Lower leg skin (tissue), 4 donors: ENCODE data around the gene AUTS2. TPM values are rescaled to one million over a fixed set of nuclear protein-coding genes. Genes with fewer than 3 reads are reported as not detected.

ENCODE experiments used
- DNase-seq, 2 donors: peaks; one replicate each; pipeline ENCODE4 v3.0.0-alpha.2; 2019; ENCODE audit warnings: low spot score in 2 of 2
- H3K4me3 ChIP-seq: fragments of 200-600 bp; sonication (generic); 2 replicates; pipeline ENCODE4 v1.5.1; 2017; ENCODE audit warnings: mild to moderate bottlenecking, low read depth; ENCODE audit not compliant: poor library complexity, severe bottlenecking
- POLR2A ChIP-seq, 2 donors: fragments of 450-650 bp; IDR thresholded peaks; one replicate each; pipeline ENCODE4 v1.6.1; 2016 to 2017; ENCODE audit warnings: antibody characterized with exemption in 2 of 2, mild to moderate bottlenecking in 1 of 2, moderate library complexity in 1 of 2
- WGBS, 2 donors: methylation state at CpG; one replicate each; pipeline ENCODE4 v1.1.5; 2018; 5-methylcytosine and 5-hydroxymethylcytosine counted together
- intact Hi-C: fragments of 100-400 bp; cut with DNase I; formaldehyde crosslinking; loops from one replicate; pipeline ENCODE4 v1.15.0; 2023; ENCODE audit warnings: low total_unique reads
- total RNA-seq, 4 donors: library from RNA; depleted of rRNA; stranded (reverse); fragments of >200 nt; gene quantifications; one replicate each; pipeline ENCODE4 v1.1.0, GENCODE V29; 2016
- TF ChIP-seq, protein P1 (sequence below), 3 donors: fragments of 450-650 bp; IDR thresholded peaks; one replicate each; pipeline ENCODE4 v1.5.1; 2016; ENCODE audit warnings: antibody characterized with exemption in 3 of 3, mild to moderate bottlenecking in 3 of 3, moderate library complexity in 2 of 3

AUTS2 gene
- total RNA-seq, 4 donors from 2014 or later: 30.8 to 41.9 (median 40.5) TPM

DNA sequence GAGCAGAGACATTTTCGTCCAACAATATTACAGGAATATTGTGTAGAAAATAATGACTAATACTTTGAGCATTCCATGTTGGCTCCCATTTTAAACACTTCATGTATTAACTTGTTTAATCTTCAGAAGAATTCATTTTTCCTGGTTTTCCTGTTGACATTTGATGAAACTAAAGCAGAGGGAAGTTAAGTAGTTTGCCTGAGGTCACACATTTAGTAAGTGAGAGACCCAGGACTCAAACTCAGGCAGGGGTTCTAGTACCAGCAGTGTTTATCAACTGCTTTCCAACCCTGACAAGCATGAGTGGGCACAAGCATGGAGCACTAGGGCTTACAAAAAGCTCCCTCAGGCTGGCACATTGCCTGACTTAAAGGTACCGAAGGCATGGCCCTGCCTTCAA lies 719.1 kb downstream of the AUTS2 start:
- H3K4me3 ChIP-seq: no peak overlapping the region
- no peak for DNase-seq
- TF ChIP-seq POLR2A (IDR thresholded peaks at IDR 0.05): no peak
- TF ChIP-seq, protein P1, sequence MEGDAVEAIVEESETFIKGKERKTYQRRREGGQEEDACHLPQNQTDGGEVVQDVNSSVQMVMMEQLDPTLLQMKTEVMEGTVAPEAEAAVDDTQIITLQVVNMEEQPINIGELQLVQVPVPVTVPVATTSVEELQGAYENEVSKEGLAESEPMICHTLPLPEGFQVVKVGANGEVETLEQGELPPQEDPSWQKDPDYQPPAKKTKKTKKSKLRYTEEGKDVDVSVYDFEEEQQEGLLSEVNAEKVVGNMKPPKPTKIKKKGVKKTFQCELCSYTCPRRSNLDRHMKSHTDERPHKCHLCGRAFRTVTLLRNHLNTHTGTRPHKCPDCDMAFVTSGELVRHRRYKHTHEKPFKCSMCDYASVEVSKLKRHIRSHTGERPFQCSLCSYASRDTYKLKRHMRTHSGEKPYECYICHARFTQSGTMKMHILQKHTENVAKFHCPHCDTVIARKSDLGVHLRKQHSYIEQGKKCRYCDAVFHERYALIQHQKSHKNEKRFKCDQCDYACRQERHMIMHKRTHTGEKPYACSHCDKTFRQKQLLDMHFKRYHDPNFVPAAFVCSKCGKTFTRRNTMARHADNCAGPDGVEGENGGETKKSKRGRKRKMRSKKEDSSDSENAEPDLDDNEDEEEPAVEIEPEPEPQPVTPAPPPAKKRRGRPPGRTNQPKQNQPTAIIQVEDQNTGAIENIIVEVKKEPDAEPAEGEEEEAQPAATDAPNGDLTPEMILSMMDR (IDR thresholded peaks at IDR 0.05): no peak
- intact Hi-C loops: no loop called here
- 38 to 57% methylated on average over 2 of the region's 2 CpGs for WGBS, 2 donors

DNA sequence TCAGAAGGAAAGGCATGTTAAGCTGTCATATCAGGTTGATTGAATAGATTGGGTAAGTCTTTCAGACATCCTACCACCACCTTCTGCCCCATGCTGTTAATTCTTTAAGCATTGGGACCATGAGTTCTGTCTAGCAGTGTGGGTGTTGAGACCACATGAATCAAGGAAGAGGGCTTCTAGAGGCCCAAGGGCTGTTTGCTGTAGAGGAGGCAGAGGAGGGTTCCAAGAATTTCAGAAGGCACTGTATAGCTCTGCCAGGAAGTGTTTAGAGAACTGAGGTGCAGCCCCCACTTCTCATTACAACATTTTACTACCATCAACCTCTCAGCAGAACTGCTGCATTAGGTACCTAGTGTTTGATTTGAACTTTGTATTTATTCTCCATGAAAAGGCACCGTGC lies 720.2 kb downstream of the AUTS2 start:
- H3K4me3 ChIP-seq: no peak overlapping the region
- no peak for TF ChIP-seq POLR2A (IDR thresholded peaks at IDR 0.05)
- TF ChIP-seq, protein P1 (IDR thresholded peaks at IDR 0.05): no peak
- no peak for DNase-seq
- intact Hi-C loops: no loop called here
- 94 to 96% methylated on average over 1 of the region's 1 CpG for WGBS, 2 donors

DNA sequence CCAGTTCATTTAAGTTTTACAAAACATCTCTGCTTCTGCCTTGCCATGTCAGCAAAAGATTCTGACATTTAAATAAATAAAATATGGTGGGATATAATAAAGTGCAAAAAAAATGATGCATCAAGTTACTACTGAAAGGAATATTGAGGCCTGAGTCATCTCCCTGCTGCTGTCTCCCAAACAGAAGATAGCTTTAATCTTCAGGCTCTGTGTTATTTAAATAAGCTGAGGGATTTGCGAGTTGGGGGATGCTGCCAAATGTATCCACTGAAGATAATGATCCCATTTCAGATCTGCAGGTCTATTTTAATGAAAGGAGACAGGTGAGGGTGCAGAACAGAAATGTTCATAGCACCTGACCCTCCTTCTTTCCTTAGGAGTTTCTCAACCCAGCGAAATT lies 720.8 kb downstream of the AUTS2 start:
- intact Hi-C loops: no loop called here
- 81 to 83% methylated on average over 2 of the region's 2 CpGs for WGBS, 2 donors
- H3K4me3 ChIP-seq: no peak overlapping the region
- no peak for TF ChIP-seq POLR2A (IDR thresholded peaks at IDR 0.05)
- TF ChIP-seq, protein P1 (IDR thresholded peaks at IDR 0.05): no peak
- DNase-seq: no peak

DNA sequence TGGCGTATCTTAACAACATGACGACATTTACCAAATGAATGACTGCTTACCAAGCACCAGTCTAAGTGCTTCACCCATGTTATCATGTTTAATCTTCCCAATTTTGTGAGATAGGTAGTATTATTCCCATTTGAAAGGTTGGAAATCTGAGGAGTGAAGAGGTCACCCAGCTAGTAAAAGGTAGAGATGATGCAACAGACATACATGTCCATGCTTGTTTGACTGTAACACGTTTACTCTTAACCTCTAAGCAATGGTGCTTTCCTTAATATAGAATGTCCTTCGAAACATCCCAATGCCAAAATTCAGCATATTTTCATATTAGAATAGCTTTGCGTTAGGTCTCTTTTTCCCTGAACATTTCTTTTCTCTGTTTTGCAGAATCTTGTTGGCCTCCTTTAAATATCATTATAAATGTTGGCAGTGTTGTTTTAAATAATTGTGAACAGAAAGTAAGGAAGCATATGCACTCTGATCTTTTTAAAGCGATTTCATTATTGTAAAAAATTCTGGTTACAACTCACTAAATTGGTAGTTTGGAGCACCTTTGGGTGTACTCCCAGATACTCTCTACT lies 722.8 kb downstream of the AUTS2 start:
- intact Hi-C loops: no loop called here
- 80 to 84% methylated on average over 6 of the region's 6 CpGs for WGBS, 2 donors
- no peak for DNase-seq
- TF ChIP-seq, protein P1 (IDR thresholded peaks at IDR 0.05): no peak
- TF ChIP-seq POLR2A (IDR thresholded peaks at IDR 0.05): no peak
- no peak overlapping the region for H3K4me3 ChIP-seq

DNA sequence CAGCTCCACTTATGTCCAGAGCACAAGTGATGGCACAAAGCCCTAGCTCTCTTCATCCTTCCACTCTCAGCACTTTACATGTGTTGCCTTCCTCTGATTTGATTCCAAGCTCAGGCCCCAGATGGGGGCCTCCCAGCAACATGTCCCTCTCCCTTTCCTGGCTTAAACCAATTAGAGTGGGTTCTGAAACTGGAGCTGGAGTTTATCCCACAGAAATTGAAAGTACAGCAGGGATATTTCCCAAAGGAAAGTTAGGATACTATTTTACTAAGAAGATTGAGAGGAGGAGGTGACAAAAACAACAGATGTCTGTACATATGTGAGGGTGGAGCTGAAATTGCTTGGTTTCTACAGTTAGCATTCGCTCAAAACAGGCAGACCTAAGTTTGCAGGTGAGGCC lies 724.6 kb downstream of the AUTS2 start:
- intact Hi-C loops: no loop called here

More for the DNA sequence above, 724.6 kb downstream of the AUTS2 start:
- TF ChIP-seq, protein P1 (IDR thresholded peaks at IDR 0.05): no peak
- no peak for TF ChIP-seq POLR2A (IDR thresholded peaks at IDR 0.05)
- DNase-seq: no peak
- WGBS, 2 donors: 91 to 97% methylated on average over 1 of the region's 1 CpG
- no peak overlapping the region for H3K4me3 ChIP-seq
